ENCODE results near the gene FRMD1.

- TF ChIP-seq, protein P1, sequence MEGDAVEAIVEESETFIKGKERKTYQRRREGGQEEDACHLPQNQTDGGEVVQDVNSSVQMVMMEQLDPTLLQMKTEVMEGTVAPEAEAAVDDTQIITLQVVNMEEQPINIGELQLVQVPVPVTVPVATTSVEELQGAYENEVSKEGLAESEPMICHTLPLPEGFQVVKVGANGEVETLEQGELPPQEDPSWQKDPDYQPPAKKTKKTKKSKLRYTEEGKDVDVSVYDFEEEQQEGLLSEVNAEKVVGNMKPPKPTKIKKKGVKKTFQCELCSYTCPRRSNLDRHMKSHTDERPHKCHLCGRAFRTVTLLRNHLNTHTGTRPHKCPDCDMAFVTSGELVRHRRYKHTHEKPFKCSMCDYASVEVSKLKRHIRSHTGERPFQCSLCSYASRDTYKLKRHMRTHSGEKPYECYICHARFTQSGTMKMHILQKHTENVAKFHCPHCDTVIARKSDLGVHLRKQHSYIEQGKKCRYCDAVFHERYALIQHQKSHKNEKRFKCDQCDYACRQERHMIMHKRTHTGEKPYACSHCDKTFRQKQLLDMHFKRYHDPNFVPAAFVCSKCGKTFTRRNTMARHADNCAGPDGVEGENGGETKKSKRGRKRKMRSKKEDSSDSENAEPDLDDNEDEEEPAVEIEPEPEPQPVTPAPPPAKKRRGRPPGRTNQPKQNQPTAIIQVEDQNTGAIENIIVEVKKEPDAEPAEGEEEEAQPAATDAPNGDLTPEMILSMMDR (conservative IDR thresholded peaks at IDR 0.05; ENCODE audit: low read depth, low read length): no peak
- TF ChIP-seq EZH2phosphoT487 (IDR thresholded peaks at IDR 0.05; ENCODE audit: borderline replicate concordance, low read length): no peak
These were observed 49.1 kb upstream of the FRMD1 start for GRCh38 chr6:168128006-168128630.
